GM23248 (cell line): ENCODE results near the gene MYH14. TPM values are rescaled to one million over a fixed set of nuclear protein-coding genes. Genes with fewer than 3 reads are reported as not detected.

Experiments used
- DNase-seq: peaks from one replicate; pipeline ENCODE4 v3.0.0-alpha.2; 2015
- H2AFZ ChIP-seq: fragments of 200-600 bp; sonication (generic); 2 replicates; pipeline ENCODE4 v1.6.1; 2016; ENCODE audit warnings: antibody characterized with exemption
- H3F3A ChIP-seq: fragments of 200-600 bp; sonication (generic); 2 replicates; pipeline ENCODE4 v1.6.1; 2016; ENCODE audit warnings: mild to moderate bottlenecking, antibody characterized with exemption, mixed run types; ENCODE audit not compliant: insufficient read depth
- H3K27ac ChIP-seq: fragments of 200-600 bp; sonication (generic); 2 replicates; pipeline ENCODE4 v1.5.1; 2016; ENCODE audit warnings: mild to moderate bottlenecking
- H3K27me3 ChIP-seq: fragments of 200-600 bp; sonication (generic); replicated peaks from 2 replicates; pipeline ENCODE4 v1.6.1; 2016; ENCODE audit warnings: mild to moderate bottlenecking; ENCODE audit not compliant: insufficient read depth
- H3K36me3 ChIP-seq: fragments of 200-600 bp; sonication (generic); 2 replicates; pipeline ENCODE4 v1.6.1; 2016; ENCODE audit warnings: low read depth, mild to moderate bottlenecking
- H3K4me1 ChIP-seq: fragments of 200-600 bp; sonication (generic); 2 replicates; pipeline ENCODE4 v1.6.1; 2016; ENCODE audit warnings: mild to moderate bottlenecking; ENCODE audit not compliant: insufficient read depth
- H3K4me2 ChIP-seq: fragments of 200-600 bp; sonication (generic); one replicate; pipeline ENCODE4 v1.6.1; 2016; ENCODE audit warnings: mild to moderate bottlenecking; ENCODE audit not compliant: unreplicated experiment
- H3K4me3 ChIP-seq: fragments of 200-600 bp; sonication (generic); 2 replicates; pipeline ENCODE4 v1.5.1; 2016; ENCODE audit warnings: mild to moderate bottlenecking
- H3K79me2 ChIP-seq: fragments of 200-600 bp; sonication (generic); 2 replicates; pipeline ENCODE4 v1.6.1; 2016; ENCODE audit warnings: mild to moderate bottlenecking; ENCODE audit not compliant: insufficient read depth
- H3K9ac ChIP-seq: fragments of 200-600 bp; sonication (generic); 2 replicates; pipeline ENCODE4 v1.6.1; 2016; ENCODE audit warnings: mild to moderate bottlenecking
- H3K9me2 ChIP-seq: fragments of 200-600 bp; sonication (generic); 2 replicates; pipeline ENCODE4 v1.6.1; 2016; ENCODE audit warnings: mixed run types, mild to moderate bottlenecking, moderate library complexity; ENCODE audit not compliant: insufficient read depth
- H3K9me3 ChIP-seq: fragments of 200-600 bp; sonication (generic); one replicate; pipeline ENCODE4 v1.6.1; 2017; ENCODE audit warnings: low read depth
- H4K20me1 ChIP-seq: fragments of 200-600 bp; sonication (generic); 2 replicates; pipeline ENCODE4 v1.6.0; 2016; ENCODE audit not compliant: insufficient read depth
- EZH2 ChIP-seq: fragments of 200-600 bp; sonication (generic); IDR thresholded peaks from 2 replicates; pipeline ENCODE4 v1.6.1; 2018; ENCODE audit warnings: antibody characterized with exemption, mild to moderate bottlenecking; ENCODE audit not compliant: insufficient read depth, poor library complexity, severe bottlenecking
- EZH2phosphoT487 ChIP-seq: fragments of 200-600 bp; sonication (generic); IDR thresholded peaks from 2 replicates; pipeline ENCODE4 v1.6.1; 2018; ENCODE audit warnings: antibody characterized with exemption, moderate library complexity, mild to moderate bottlenecking, low read depth; ENCODE audit not compliant: insufficient read depth
- WGBS, 2 experiments: methylation state at CpG; one replicate each; pipeline ENCODE4 v1.1.6; 2015 to 2017; ENCODE audit warnings: low lambda C conversion rate in 2 of 2, low coverage in 1 of 2; ENCODE audit errors: missing lambda C conversion rate in 2 of 2; 5-methylcytosine and 5-hydroxymethylcytosine counted together
- in situ Hi-C: fragments of 300-500 bp; cut with MboI; formaldehyde crosslinking; loops from 2 replicates; pipeline ENCODE4 v1.15.0; 2020
- polyA plus RNA-seq: library from polyadenylated mRNA; unstranded; fragments of >200 nt; fragmentation: Nextera tagmentation; extraction: Ambion mirVana; gene quantifications from 2 replicates; pipeline ENCODE4 v1.2.1, GENCODE V29; 2016
- total RNA-seq: library from RNA; depleted of rRNA; stranded (reverse); fragments of >200 nt; shearing (Covaris generic); gene quantifications from 2 replicates; pipeline ENCODE4 v1.2.3, GENCODE V29; 2014

MYH14 gene
- total and polyA plus RNA-seq, 2 experiments from 2014 or later, result not detected

DNA sequence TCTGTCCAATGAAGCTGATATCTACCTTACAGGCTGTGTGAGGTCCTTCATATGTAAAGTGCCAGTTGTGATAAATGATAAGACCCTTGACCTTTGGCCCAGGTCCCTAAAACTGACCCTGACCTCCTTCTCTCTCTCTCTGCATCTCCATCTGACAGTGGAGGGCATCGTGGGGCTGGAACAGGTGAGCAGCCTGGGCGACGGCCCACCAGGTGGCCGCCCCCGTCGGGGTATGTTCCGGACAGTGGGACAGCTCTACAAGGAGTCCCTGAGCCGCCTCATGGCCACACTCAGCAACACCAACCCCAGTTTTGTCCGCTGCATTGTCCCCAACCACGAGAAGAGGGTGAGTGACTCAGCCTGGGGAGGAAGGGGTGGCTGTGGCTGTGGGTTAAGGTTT lies 53.7 kb downstream of the MYH14 start:
- H4K20me1 ChIP-seq, result no peaks in the 10 kb centered on the region
- H3F3A ChIP-seq, result no peaks in the 10 kb centered on the region
- TF ChIP-seq EZH2 (no peak), EZH2phosphoT487 (no peak)
- no peak for DNase-seq
- no peaks in the 10 kb centered on the region for H3K79me2 ChIP-seq
- 57 to 64% methylated on average over 9 to 10 of the region's 10 CpGs for WGBS, 2 experiments
- H3K9ac ChIP-seq, result no peak overlapping the region
- no peak overlapping the region for H3K4me2 ChIP-seq
- no peaks in the 10 kb centered on the region for H3K36me3 ChIP-seq
- H3K4me3 ChIP-seq, result no peak overlapping the region
- H3K9me3 ChIP-seq, result no peaks in the 10 kb centered on the region
- no peaks in the 10 kb centered on the region for H3K4me1 ChIP-seq
- H3K27me3 ChIP-seq, result no peaks in the 10 kb centered on the region
- no peak overlapping the region for H3K27ac ChIP-seq
- H3K9me2 ChIP-seq, result no peaks in the 10 kb centered on the region
- in situ Hi-C loops, result no loop called here
- no peak overlapping the region for H2AFZ ChIP-seq

GRCh38 chr19:50258918-50259372 lies 55.5 kb downstream of the MYH14 start:
- Histone ChIP-seq H4K20me1 (no peaks in the 10 kb centered on the region), H3K9me3 (no peaks in the 10 kb centered on the region), H3K4me2 (no peak overlapping the region), H3K27ac (no peak overlapping the region), H3K36me3 (no peaks in the 10 kb centered on the region), H3K27me3 (no peaks in the 10 kb centered on the region), H3K4me1 (no peaks in the 10 kb centered on the region), H3F3A (no peaks in the 10 kb centered on the region), H2AFZ (no peak overlapping the region), H3K9ac (no peak overlapping the region), H3K79me2 (no peaks in the 10 kb centered on the region), H3K4me3 (no peak overlapping the region), H3K9me2 (no peaks in the 10 kb centered on the region)
- DNase-seq, result peak; percentile 12
- in situ Hi-C loops, result no loop called here
- 12 to 42% methylated on average over 14 to 25 of the region's 25 CpGs for WGBS, 2 experiments
- TF ChIP-seq EZH2 (no peak), EZH2phosphoT487 (no peak)

DNA sequence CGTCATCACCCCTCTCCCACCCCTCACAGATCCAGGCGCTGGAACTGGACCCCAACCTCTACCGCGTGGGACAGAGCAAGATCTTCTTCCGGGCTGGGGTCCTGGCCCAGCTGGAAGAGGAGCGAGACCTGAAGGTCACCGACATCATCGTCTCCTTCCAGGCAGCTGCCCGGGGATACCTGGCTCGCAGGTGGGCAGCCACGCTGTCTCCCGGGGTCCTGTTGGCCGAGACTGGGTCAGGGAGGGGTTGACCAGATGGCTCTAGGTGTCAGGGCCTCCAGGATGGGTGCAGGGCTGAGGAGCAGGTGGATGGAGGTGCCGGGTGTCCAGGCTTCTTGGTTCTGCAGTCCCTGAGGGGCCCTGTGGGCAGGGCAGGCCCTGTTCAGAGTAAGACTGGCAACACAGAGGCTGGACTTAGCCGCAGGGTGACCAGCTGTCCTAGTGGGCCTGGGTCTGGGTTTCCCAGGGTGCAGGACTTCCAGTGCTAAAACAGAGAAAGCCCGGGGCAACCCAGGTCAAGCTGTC lies 58.1 kb downstream of the MYH14 start:
- 55 to 57% methylated on average over 16 of the region's 16 CpGs for WGBS, 2 experiments
- in situ Hi-C loops, result no loop called here
- no peaks in the 10 kb centered on the region for H3K36me3 ChIP-seq

GRCh38 chr19:50263176-50263575 lies 59.8 kb downstream of the MYH14 start:
- Histone ChIP-seq H3K4me2 (no peak overlapping the region), H3K9me2 (no peaks in the 10 kb centered on the region), H3K27me3 (no peaks in the 10 kb centered on the region), H2AFZ (no peak overlapping the region), H3K36me3 (no peaks in the 10 kb centered on the region), H3K27ac (no peak overlapping the region), H3K79me2 (no peaks in the 10 kb centered on the region), H3K4me1 (no peaks in the 10 kb centered on the region), H3K4me3 (no peak overlapping the region), H3F3A (no peaks in the 10 kb centered on the region), H3K9ac (no peak overlapping the region), H4K20me1 (no peaks in the 10 kb centered on the region), H3K9me3 (no peaks in the 10 kb centered on the region)
- DNase-seq, result no peak
- WGBS, 2 experiments, result 72% methylated on average over 8 of the region's 8 CpGs
- in situ Hi-C loops, result no loop called here
- no peak for TF ChIP-seq EZH2
- TF ChIP-seq EZH2phosphoT487, result no peak

More for the DNA sequence above, 58.1 kb downstream of the MYH14 start:
- Histone ChIP-seq H4K20me1 (no peaks in the 10 kb centered on the region), H3K4me3 (no peak overlapping the region), H3K27me3 (no peaks in the 10 kb centered on the region), H3K4me2 (no peak overlapping the region), H3K27ac (no peak overlapping the region), H3F3A (no peaks in the 10 kb centered on the region), H2AFZ (no peak overlapping the region), H3K9me2 (no peaks in the 10 kb centered on the region), H3K4me1 (no peaks in the 10 kb centered on the region), H3K9me3 (no peaks in the 10 kb centered on the region), H3K79me2 (no peaks in the 10 kb centered on the region), H3K9ac (no peak overlapping the region)
- TF ChIP-seq EZH2 (no peak), EZH2phosphoT487 (no peak)
- DNase-seq, result no peak
